Dermis microvascular lymphatic vessel endothelial cell (primary cell): ENCODE results near the gene PFDN1. TPM values are rescaled to one million over a fixed set of nuclear protein-coding genes. Genes with fewer than 3 reads are reported as not detected.

Source experiments
- DNase-seq, 2 donors: peaks; one replicate each; pipeline versions ENCODE4 v3.0.0 to v3.0.0-alpha.2; 2010; ENCODE audit warnings: low read depth in 2 of 2
- total RNA-seq: library from RNA; depleted of rRNA; stranded (reverse); fragments of >200 nt; gene quantifications from 2 replicates; pipeline ENCODE4 v1.2.1, GENCODE V29; 2014

The PFDN1 gene
- total RNA-seq, 1 donor from 2014 or later, result 63.2 TPM

- DNase-seq, result peak in 1 of 2 donors; percentile 77
Observed at GRCh38 chr5:140239939-140240700, 62.8 kb downstream of the PFDN1 start.

- DNase-seq, result no peak
Observed at GRCh38 chr5:140239461-140239860, 63.4 kb downstream of the PFDN1 start.

GRCh38 chr5:140238756-140239155 lies 64.1 kb downstream of the PFDN1 start:
- no peak for DNase-seq

- DNase-seq, result no peak
Observed at GRCh38 chr5:140236891-140237598, 65.9 kb downstream of the PFDN1 start.

- DNase-seq, result no peak
Observed at GRCh38 chr5:140235791-140236551, 66.9 kb downstream of the PFDN1 start.

- DNase-seq, result no peak
Observed at GRCh38 chr5:140234377-140234989, 68.4 kb downstream of the PFDN1 start.

- no peak for DNase-seq
Observed at GRCh38 chr5:140232731-140233130, 70.2 kb downstream of the PFDN1 start.

- no peak for DNase-seq
Observed at GRCh38 chr5:140230373-140230772, 72.5 kb downstream of the PFDN1 start.

GRCh38 chr5:140228364-140228837 lies 74.5 kb downstream of the PFDN1 start:
- no peak for DNase-seq

GRCh38 chr5:140227046-140227445 lies 75.9 kb downstream of the PFDN1 start:
- DNase-seq, result no peak

- DNase-seq, result no peak
Observed at GRCh38 chr5:140225396-140225795, 77.5 kb downstream of the PFDN1 start.

- no peak for DNase-seq
Observed at GRCh38 chr5:140224658-140225057, 78.2 kb downstream of the PFDN1 start.

GRCh38 chr5:140223567-140223966 lies 79.3 kb downstream of the PFDN1 start:
- DNase-seq, result no peak

- DNase-seq, result no peak
Observed at GRCh38 chr5:140222416-140222815, 80.5 kb downstream of the PFDN1 start.

GRCh38 chr5:140221697-140222223 lies 81.1 kb downstream of the PFDN1 start:
- peak in 1 of 2 donors; percentile 38 for DNase-seq

GRCh38 chr5:140220698-140221064 lies 82.2 kb downstream of the PFDN1 start:
- DNase-seq, result no peak

- DNase-seq, result no peak
Observed at GRCh38 chr5:140220032-140220697, 82.7 kb downstream of the PFDN1 start.

- DNase-seq, result no peak
Observed at GRCh38 chr5:140219068-140219991, 83.6 kb downstream of the PFDN1 start.

GRCh38 chr5:140217299-140218026 lies 85.4 kb downstream of the PFDN1 start:
- no peak for DNase-seq
